HG03520 (cell line): ENCODE measurements around the gene MOSMO.
"Not testable (repeated sequence)": the region's sequence is repeated elsewhere in the genome, so short reads cannot be mapped to it uniquely, and the experiment has no call there.

Experiments
- ATAC-seq: cut with Tn5 transposase; IDR thresholded peaks from one replicate; pipeline ENCODE4 v1.9.1; 2021; ENCODE audit warnings: mild to moderate bottlenecking, moderate library complexity; ENCODE audit not compliant: unreplicated experiment

Gene MOSMO

DNA sequence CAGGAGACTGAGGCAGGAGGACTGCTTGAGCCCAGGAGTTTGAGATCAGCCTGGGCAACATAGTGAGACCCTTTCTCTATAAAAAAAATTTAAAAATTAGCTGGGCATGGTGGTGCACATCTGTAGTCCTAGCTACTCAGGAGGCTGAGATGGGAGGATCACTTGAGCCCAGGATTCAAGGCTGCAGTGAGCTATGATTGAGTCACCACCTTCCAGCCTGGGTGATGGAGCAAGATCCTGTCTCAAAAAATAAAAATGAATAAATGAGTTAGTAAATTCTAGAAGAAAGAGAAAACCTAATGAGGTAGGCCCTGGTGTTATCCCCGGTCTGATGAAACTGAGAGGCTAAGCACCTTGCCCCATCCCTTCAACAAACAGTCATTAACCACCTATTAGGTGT, 5.9 kb upstream of the MOSMO start:
- ATAC-seq = not testable (repeated sequence)

- no peak for ATAC-seq
Observed at GRCh38 chr16:22003195-22003594, 4.7 kb upstream of the MOSMO start.

DNA sequence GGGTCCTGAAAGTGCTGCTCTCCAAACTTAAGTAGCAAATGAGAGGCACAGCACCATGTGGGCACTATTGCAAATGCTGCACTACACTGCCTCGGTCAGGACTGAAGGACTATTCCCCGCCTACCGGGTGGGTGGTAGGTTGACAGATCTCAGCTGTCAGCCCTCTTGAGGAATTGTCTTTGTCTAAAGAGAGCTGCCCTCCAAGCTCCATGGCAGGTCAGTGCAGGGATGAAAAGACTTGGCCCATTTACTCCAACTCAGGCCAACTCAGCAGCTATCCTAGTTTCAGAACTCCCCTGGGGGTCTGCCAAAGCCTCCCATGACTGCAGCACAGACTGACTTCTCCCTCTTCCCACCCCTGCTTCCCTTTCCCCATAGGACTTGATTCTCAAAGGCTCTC, 3.6 kb upstream of the MOSMO start:
- ATAC-seq = no peak

GRCh38 chr16:22005746-22006145, 2.2 kb upstream of the MOSMO start:
- no peak for ATAC-seq

GRCh38 chr16:22006636-22007035, 1.3 kb upstream of the MOSMO start:
- ATAC-seq = no peak

DNA sequence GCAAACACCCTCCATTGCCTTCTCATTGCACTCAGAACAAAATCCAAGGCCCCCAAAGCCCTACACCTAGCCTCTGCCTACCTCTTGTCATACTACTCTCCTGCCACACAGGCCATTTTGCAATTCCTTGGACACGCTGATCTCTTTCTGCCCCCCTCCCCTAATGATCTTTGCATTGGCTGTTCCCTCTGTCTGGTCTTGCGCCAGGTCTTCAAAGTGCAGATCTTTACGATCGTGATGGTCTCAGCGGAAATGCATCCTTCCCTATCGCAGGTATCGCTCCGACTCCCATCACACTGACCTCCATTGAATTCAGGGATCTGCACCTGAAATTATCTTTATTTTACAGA, 777 bp upstream of the MOSMO start:
- ATAC-seq = no peak

DNA sequence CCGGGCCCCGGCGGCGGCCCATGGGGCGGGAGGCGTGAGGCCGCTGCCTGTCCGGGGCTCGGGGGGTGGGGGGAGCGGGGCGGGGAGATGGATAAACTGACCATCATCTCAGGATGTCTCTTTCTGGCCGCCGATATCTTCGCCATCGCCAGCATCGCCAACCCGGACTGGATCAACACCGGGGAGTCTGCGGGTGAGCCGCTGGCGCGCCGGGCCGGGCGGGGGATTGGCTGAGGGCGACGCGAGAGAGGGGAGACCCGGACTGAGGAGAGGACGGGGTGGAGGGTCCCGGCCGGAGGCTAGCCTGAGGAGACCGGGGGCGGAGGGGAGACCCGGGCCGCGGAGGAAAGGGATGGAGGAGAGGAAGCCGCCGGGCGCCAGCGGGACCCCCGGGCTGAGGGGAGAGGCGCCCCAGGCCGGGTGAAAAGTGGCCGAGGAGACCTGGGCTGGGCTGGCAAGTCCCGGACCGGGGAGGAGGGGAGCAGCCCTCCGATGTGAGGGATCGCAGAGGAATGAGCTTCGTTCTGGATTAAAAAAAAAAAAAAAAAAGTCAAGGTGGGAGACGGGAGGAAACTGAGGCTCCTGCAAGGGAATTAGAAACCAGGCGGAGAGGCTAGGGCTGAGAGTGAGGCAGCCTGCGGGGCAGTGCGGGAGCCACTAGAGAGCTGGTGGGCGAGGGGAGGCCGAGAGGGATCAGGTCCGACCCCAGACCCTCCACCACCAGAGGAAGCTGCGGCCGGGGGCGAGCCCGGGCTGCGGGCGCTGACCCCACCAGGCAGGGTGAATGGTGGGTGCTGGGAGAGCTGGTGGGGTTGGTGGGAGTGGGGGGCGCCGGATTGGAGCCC, 526 bp downstream of the MOSMO start:
- peak; percentile 7 for ATAC-seq

- no peak for ATAC-seq
Observed at GRCh38 chr16:22010902-22011301, 3.0 kb downstream of the MOSMO start.

- no peak for ATAC-seq
Observed at GRCh38 chr16:22012241-22012640, 4.3 kb downstream of the MOSMO start.

DNA sequence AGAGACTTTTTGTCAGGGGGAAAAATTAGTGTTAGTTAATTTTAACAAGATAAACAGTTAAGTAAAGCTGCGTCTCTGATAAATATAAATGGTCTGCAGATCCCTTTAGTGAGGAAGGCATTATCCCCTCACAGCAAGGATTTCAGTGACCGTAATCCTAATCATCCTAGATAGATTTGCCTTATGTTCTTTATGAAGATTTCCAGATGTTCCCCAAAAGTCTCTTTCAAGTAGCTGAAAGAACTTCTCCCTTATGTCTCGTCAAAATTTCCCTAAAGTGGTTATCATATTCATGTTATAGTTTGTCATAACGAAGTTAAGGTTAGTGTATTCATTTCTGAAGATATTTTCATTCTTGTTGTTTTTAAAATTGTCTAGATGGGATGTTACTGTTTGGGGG, 5.6 kb downstream of the MOSMO start:
- no peak for ATAC-seq

DNA sequence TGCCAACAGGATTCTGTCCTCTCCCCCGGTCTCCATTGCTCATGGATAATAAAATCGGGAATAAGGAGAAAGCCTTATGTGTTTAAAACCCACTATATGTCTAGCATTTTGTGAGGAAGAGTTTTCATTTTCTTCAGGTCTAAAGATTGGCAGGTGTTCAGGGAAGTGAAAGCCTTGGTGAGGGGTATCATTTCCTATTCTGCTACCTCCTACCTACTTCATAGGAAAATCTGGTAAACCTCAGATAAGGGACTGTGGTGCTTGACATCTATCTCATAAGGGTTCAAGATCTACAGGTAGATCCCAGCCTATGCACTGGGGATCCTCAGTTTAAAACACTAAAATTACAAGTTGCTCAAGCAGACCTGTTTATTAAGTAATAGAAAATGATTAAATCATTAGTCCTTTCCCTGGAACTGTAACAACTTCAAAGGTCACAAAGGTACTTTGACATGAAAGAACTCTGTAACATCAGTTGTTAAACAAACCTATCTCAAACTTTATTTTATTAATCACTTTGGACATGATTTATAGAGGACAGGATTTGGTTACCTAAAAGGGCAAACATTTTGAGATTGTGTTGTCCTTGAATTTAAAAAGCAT, 6.5 kb downstream of the MOSMO start:
- no peak for ATAC-seq

DNA sequence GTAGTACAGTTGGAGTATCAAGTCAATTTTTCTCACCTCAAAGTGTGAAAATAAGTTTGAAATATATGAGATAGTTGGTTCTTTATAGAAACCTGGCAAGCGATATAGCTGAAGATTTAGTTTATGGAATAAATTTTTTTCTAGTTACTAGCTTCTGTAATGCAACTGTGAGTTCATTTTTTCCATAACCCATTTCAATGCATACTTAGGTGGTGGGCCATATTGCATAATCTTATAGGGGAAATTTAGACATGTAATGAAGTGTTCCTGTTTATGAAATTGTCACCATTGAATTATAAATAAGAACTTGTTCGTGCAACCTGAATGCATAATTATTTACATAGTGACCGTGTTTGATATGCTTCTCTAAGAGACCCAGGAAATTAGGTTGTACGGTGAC, 9.0 kb downstream of the MOSMO start:
- no peak for ATAC-seq

DNA sequence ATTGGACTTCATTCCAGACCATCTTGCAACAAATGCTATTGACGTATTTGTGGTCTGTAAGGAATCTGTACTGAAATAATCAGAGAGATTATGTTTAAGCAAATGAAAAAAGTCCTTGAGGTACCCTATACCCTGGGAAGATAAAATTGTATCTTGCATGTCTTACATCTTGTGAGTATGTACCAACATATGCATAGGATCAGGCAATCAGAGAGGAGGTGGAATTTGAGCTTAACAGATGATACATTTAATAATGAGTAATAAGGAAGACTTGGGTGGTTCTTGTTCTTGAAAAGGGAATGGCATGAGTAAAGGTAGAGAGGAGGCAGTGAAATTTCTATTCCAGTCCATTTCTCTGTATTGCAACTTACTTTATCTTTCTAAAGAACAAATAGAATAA, 10.6 kb downstream of the MOSMO start:
- ATAC-seq = no peak

DNA sequence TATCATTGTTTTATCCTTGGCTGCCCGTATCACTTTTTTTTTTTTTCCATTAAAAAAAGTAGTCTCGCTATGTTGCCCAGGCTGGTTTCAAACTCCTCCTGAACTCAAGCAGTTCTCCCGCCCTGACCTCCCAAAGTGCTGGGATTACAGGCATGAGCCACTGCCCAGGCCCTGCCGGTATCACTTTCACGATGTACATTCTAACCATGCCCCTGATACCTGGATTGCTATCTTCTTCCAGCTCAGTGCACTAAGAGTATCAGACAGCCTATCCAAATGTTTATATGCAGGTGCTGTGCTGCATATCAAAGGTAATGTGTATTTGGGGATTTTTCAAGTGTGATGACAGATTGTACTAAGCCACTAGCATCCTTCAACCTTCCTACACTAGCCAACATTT, 14.2 kb downstream of the MOSMO start:
- ATAC-seq = no peak

- no peak for ATAC-seq
Observed at GRCh38 chr16:22023505-22023904, 15.6 kb downstream of the MOSMO start.

- ATAC-seq = not testable (repeated sequence)
Observed at GRCh38 chr16:22024785-22025184, 16.9 kb downstream of the MOSMO start.

- ATAC-seq = no peak
Observed at GRCh38 chr16:22027633-22028032, 19.7 kb downstream of the MOSMO start.

GRCh38 chr16:22029632-22030031, 21.7 kb downstream of the MOSMO start:
- ATAC-seq = no peak

DNA sequence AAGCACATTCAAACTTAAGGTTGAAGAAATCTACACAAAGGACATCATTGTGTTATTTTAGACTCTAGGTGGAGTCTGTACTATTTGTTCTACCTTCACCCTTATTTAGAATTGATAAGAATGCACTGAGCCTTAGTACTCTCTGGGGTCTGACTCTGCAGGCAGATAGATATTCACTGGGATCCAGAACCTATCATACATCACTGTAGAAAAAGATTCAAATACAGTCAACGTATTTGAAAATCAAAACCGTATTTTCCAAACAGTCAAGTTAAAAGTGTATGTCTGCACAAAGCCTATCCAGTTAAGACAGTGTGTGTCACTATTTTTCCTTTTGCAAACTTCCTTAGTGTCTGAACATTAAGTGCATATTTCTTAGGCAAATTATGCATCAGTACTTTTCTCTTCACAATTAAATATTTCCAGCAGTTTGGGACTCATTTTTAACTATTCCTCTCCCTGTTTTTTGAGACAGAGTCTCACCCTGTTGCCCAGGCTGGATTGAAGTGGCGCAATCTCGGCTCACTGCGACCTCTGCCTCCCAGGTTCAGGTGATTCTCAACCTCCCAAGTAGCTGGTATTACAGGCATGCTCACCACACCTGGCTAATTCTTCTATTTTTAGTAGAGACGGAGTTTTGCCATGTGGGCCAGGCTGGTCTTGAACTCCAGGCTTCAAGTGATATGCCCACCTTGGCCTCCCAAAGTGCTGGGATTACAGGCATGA, 22.3 kb downstream of the MOSMO start:
- no peak for ATAC-seq

GRCh38 chr16:22031483-22032083, 23.7 kb downstream of the MOSMO start:
- no peak for ATAC-seq

- no peak for ATAC-seq
Observed at GRCh38 chr16:22034503-22034902, 26.6 kb downstream of the MOSMO start.

- ATAC-seq = no peak
Observed at GRCh38 chr16:22035153-22035552, 27.2 kb downstream of the MOSMO start.
